Neural crest cell (in vitro differentiated cells): ENCODE results near the gene NBPF11. TPM values are rescaled to one million over a fixed set of nuclear protein-coding genes. Genes with fewer than 3 reads are reported as not detected.
"Not testable (repeated sequence)": the region's sequence is repeated elsewhere in the genome, so short reads cannot be mapped to it uniquely, and the experiment has no call there.

Source experiments
- DNase-seq: peaks from one replicate; pipeline ENCODE4 v3.0.0; 2021; ENCODE audit warnings: low read depth, mixed read lengths, low spot score
- H3K27ac Mint-ChIP-seq: one replicate; pipeline ENCODE4 v1.8.0; 2021; ENCODE audit warnings: mild to moderate bottlenecking, mixed read lengths; ENCODE audit not compliant: unreplicated experiment
- H3K27me3 Mint-ChIP-seq: 2 replicates; pipeline ENCODE4 v1.8.0; 2021; ENCODE audit warnings: low read depth, mild to moderate bottlenecking, mixed read lengths
- H3K36me3 Mint-ChIP-seq: 2 replicates; pipeline ENCODE4 v1.8.0; 2021; ENCODE audit warnings: low read depth, mild to moderate bottlenecking, mixed read lengths
- H3K4me1 Mint-ChIP-seq: 2 replicates; pipeline ENCODE4 v1.8.0; 2021; ENCODE audit warnings: mixed read lengths
- H3K4me3 Mint-ChIP-seq: one replicate; pipeline ENCODE4 v1.8.0; 2021; ENCODE audit warnings: mild to moderate bottlenecking, mixed read lengths
- H3K9me3 Mint-ChIP-seq: 2 replicates; pipeline ENCODE4 v1.8.0; 2021; ENCODE audit warnings: mixed read lengths
- CTCF ChIP-seq: fragments of 200-600 bp; sonication (generic); conservative IDR thresholded peaks from 2 replicates; pipeline ENCODE4 v1.5.0; 2021; ENCODE audit warnings: antibody characterized with exemption, mild to moderate bottlenecking
- long read RNA-seq: library from polyadenylated mRNA; unstranded; transcript quantifications from one replicate; pipeline ENCODE4 v2.0.0, GENCODE V29; 2020
- total RNA-seq: library from RNA; stranded (reverse); gene quantifications from 2 replicates; pipeline ENCODE4 v1.2.1, GENCODE V29; 2021

Gene NBPF11
- total RNA-seq = 17.2 and 18.5 TPM in 2 replicates
- long read RNA-seq, partial matches to known transcripts = 6 of 18 reads
- long read RNA-seq, other reads (novel, unspliced or antisense) = 12 of 18 reads

GRCh38 chr1:148151911-148152656, at the start of gene NBPF11:
Gene NBPF11 (minus strand): TSS chr1:148152281. CDS start chr1:148127003, 25,278 bp downstream.
- not testable (repeated sequence) for H3K9me3 Mint-ChIP-seq, H3K36me3 Mint-ChIP-seq, H3K4me1 Mint-ChIP-seq, H3K27me3 Mint-ChIP-seq
- peak; percentile 70 for DNase-seq
- Mint-ChIP-seq H3K4me3 (peak within 1 kb of the TSS; percentile 100), H3K27ac (peak within 1 kb of the TSS; percentile 98)

GRCh38 chr1:148197396-148197795, 45.3 kb upstream of the NBPF11 start:
- not testable (repeated sequence) for H3K4me3 Mint-ChIP-seq, H3K4me1 Mint-ChIP-seq, H3K27ac Mint-ChIP-seq, H3K9me3 Mint-ChIP-seq, H3K36me3 Mint-ChIP-seq, DNase-seq, H3K27me3 Mint-ChIP-seq

GRCh38 chr1:148196949-148197348, 44.9 kb upstream of the NBPF11 start:
- not testable (repeated sequence) for H3K4me1 Mint-ChIP-seq, H3K4me3 Mint-ChIP-seq, H3K36me3 Mint-ChIP-seq, DNase-seq, H3K9me3 Mint-ChIP-seq, H3K27me3 Mint-ChIP-seq, H3K27ac Mint-ChIP-seq

- not testable (repeated sequence) for H3K27ac Mint-ChIP-seq, H3K4me1 Mint-ChIP-seq, H3K36me3 Mint-ChIP-seq, H3K9me3 Mint-ChIP-seq, H3K4me3 Mint-ChIP-seq, DNase-seq, H3K27me3 Mint-ChIP-seq
These were observed 43.0 kb upstream of the NBPF11 start for GRCh38 chr1:148195115-148195514.

- H3K9me3 Mint-ChIP-seq, H3K36me3 Mint-ChIP-seq, H3K27me3 Mint-ChIP-seq, DNase-seq, H3K27ac Mint-ChIP-seq, H3K4me1 Mint-ChIP-seq, H3K4me3 Mint-ChIP-seq: not testable (repeated sequence)
These were observed 36.7 kb upstream of the NBPF11 start for GRCh38 chr1:148188768-148189167.

GRCh38 chr1:148178682-148179081, 26.6 kb upstream of the NBPF11 start:
- not testable (repeated sequence) for H3K27ac Mint-ChIP-seq, H3K27me3 Mint-ChIP-seq, H3K9me3 Mint-ChIP-seq, DNase-seq, H3K4me1 Mint-ChIP-seq, H3K4me3 Mint-ChIP-seq, H3K36me3 Mint-ChIP-seq

GRCh38 chr1:148175414-148175813, 23.3 kb upstream of the NBPF11 start:
- not testable (repeated sequence) for H3K4me3 Mint-ChIP-seq, DNase-seq, H3K4me1 Mint-ChIP-seq

GRCh38 chr1:148171995-148172394, 19.9 kb upstream of the NBPF11 start:
- H3K27ac Mint-ChIP-seq, H3K4me3 Mint-ChIP-seq, H3K27me3 Mint-ChIP-seq, H3K9me3 Mint-ChIP-seq, H3K4me1 Mint-ChIP-seq, H3K36me3 Mint-ChIP-seq, DNase-seq: not testable (repeated sequence)

More at GRCh38 chr1:148175414-148175813, 23.3 kb upstream of the NBPF11 start:
- H3K36me3 Mint-ChIP-seq, H3K27ac Mint-ChIP-seq, H3K27me3 Mint-ChIP-seq, H3K9me3 Mint-ChIP-seq: not testable (repeated sequence)

GRCh38 chr1:148166558-148167492, 14.7 kb upstream of the NBPF11 start:
- Mint-ChIP-seq H3K4me3 (no peak overlapping the region), H3K9me3 (no peaks in the 10 kb centered on the region), H3K27ac (no peak overlapping the region), H3K36me3 (no peaks in the 10 kb centered on the region), H3K27me3 (no peaks in the 10 kb centered on the region), H3K4me1 (no peaks in the 10 kb centered on the region)
- no peak for TF ChIP-seq CTCF
- no peak for DNase-seq
